HG03354 (cell line): ENCODE results near the gene LCN9.
"Not testable (repeated sequence)": the region's sequence is repeated elsewhere in the genome, so short reads cannot be mapped to it uniquely, and the experiment has no call there.

Experiments used
- ATAC-seq: cut with Tn5 transposase; IDR thresholded peaks from one replicate; pipeline ENCODE4 v1.9.1; 2021; ENCODE audit warnings: mild to moderate bottlenecking; ENCODE audit not compliant: unreplicated experiment, poor library complexity, severe bottlenecking

Gene LCN9, protein sequence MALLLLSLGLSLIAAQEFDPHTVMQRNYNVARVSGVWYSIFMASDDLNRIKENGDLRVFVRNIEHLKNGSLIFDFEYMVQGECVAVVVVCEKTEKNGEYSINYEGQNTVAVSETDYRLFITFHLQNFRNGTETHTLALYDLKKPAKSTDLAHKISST

GRCh38 chr9:135662758-135663450 lies at the start of gene LCN9:
Gene LCN9 (plus strand): TSS chr9:135663309. CDS start chr9:135663322, 13 bp downstream.
- no peak for ATAC-seq

- no peak for ATAC-seq
Observed at GRCh38 chr9:135613946-135614805, 48.9 kb upstream of the LCN9 start.

GRCh38 chr9:135614821-135615665 lies 48.1 kb upstream of the LCN9 start:
- no peak for ATAC-seq

- ATAC-seq: no peak
Observed at GRCh38 chr9:135615666-135616618, 47.2 kb upstream of the LCN9 start.

DNA sequence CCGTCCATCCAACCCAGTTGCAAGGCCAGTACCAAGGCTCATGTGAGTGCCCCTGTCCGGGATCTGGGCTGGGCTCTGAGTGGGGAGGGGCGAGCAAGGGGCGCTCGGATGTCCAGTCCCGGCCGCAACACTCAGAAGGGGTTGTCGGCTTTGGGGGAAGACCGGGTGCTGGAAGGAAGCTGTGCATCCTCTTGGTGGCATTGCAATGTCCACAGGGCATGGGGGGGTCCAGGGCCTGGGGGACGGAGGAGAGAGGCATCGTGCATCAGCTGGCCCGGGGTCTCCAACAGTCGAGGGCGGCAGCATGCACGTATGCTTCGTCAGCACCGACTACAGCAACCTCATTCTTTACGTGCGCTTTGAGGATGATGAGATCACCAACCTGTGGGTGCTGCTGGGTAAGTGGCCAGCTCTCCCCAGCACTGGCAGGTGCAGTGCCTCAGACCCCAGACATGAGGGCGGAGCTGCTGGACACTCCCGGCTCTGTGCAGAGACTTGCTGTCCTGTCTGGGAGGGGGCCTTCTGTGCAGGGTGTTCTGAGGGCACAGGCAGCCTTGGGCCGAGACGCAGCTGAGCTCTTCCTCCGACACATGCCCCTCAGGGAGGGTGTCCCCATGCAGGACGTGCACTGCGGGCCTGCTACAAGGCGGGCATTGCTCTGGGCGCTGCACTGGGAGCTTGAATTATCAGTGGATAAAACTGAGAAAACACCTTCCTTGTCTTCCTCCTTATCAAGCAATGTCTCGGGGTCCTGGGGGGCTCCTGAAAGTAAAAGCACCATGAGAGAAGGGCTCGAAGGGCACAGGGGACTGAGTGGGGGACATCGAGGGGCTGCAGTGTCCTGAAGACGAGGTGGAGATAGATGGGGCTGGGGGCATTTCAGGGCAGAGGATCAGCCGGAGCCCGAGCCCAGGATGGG lies 46.2 kb upstream of the LCN9 start:
- no peak for ATAC-seq

DNA sequence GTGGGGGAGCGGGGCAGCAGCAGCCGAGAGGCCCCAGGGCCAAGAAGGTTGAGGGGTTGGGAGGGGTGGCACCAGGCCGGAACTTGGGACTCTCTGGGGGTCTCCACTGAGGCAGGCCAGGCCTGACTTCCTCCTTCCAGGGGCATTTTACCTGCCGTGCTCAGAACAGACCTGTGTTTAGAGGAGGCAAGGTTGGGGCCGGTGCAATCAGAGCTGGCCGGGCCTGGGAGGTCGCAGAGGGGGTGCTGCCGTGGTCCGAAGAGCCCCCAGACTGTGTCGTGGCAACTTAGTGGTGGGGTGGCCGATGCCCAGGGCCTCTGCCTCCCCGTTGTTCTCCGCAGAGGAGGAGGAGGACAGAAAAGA lies 45.6 kb upstream of the LCN9 start:
- ATAC-seq: no peak

- ATAC-seq: no peak
Observed at GRCh38 chr9:135617991-135618411, 45.1 kb upstream of the LCN9 start.

GRCh38 chr9:135618866-135619598 lies 44.1 kb upstream of the LCN9 start:
- ATAC-seq: no peak

- ATAC-seq: no peak
Observed at GRCh38 chr9:135619599-135619886, 43.6 kb upstream of the LCN9 start.

- ATAC-seq: no peak
Observed at GRCh38 chr9:135620558-135620957, 42.6 kb upstream of the LCN9 start.

GRCh38 chr9:135622415-135623020 lies 40.6 kb upstream of the LCN9 start:
- no peak for ATAC-seq

DNA sequence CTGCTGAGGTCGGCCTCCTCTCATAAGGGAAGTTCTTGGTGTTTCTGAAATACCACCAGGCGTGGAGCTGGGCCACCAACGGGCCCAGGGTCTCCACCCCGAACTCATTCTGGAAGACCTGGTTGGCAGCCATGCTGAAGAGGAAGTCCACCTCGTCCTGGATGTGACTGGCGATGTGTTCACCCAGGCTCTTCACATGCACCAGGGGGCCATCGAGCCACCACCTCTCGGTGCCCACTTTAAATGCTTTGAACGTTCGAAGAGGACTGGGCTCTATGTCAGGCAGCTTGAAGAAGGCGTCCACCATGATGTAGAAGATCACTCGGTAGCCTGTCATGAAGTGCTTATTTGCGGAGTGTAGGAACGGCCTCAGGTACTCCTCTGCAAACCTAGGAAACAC lies 38.8 kb upstream of the LCN9 start:
- no peak for ATAC-seq

DNA sequence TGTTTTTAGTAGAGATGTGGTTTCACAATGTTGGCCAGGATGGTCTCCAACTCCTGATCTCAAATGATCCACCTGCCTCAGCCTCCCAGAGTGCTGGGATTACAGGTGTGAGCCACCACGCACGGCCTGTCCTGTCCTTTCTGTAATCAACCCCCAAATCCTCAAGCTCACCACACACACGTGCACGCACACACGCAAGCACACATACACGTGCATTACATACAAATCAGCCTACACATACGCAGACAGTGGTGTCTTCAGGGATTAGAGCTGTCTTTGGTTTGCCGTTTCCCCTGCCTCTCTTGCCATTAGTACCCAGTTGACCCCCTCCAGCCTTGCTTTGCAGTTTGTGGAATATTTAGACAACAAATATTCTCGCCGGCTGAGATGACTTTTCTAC lies 30.3 kb upstream of the LCN9 start:
- ATAC-seq: no peak

DNA sequence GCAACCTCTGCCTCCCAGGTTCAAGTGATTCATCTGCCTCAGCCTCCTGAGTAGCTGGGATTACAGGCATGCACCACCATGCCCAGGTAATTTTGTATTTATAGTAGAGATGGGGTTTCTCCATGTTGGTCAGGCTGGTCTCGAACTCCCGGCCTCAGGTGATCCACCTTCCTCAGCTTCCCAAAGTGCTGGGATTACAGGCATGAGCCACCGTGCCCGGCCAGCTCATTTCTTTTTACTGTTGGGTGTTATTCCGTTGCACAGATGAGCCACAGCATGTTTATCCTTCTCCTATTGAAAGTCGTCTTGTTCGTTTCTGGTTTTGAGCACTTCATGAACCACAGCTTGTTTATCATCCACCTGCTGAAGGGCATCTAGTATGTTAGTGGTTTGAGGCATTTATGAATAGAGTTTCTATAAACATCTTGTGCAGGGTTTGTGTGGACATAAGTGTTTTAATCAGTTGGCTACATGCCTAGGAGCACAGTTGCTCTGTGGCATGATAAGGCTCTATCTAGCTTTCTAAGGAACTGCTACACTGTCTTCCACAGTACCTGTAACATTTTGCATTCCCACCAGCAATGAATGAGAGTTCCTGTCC lies 26.1 kb upstream of the LCN9 start:
- ATAC-seq: not testable (repeated sequence)

- no peak for ATAC-seq
Observed at GRCh38 chr9:135639196-135639595, 23.9 kb upstream of the LCN9 start, which contains the start of gene GLT6D1. Gene GLT6D1 (minus strand): TSS chr9:135639540. CDS start chr9:135639187, 353 bp downstream.

- no peak for ATAC-seq
Observed at GRCh38 chr9:135641047-135641446, 22.1 kb upstream of the LCN9 start.

GRCh38 chr9:135641745-135642144 lies 21.4 kb upstream of the LCN9 start:
- no peak for ATAC-seq
